GM21576 (cell line): ENCODE results near the gene MTFR1L.

Experiments used
- ATAC-seq: cut with Tn5 transposase; IDR thresholded peaks from one replicate; pipeline ENCODE4 v1.9.1; 2021; ENCODE audit warnings: mild to moderate bottlenecking, moderate library complexity; ENCODE audit not compliant: unreplicated experiment

MTFR1L gene

GRCh38 chr1:25807480-25808390 is 12.0 kb upstream of the MTFR1L start:
- no peak for ATAC-seq

GRCh38 chr1:25808481-25809244 is 11.1 kb upstream of the MTFR1L start:
- ATAC-seq: no peak

GRCh38 chr1:25809283-25809926 is 10.3 kb upstream of the MTFR1L start:
- ATAC-seq: no peak

GRCh38 chr1:25809929-25810328 is 9.8 kb upstream of the MTFR1L start:
- ATAC-seq: no peak

- no peak for ATAC-seq
Observed at GRCh38 chr1:25810341-25811299, 9.1 kb upstream of the MTFR1L start.

- ATAC-seq: no peak
Observed at GRCh38 chr1:25811384-25812082, 8.2 kb upstream of the MTFR1L start.

- no peak for ATAC-seq
Observed at GRCh38 chr1:25813071-25813733, 6.6 kb upstream of the MTFR1L start.

GRCh38 chr1:25813734-25814471 is 5.9 kb upstream of the MTFR1L start:
- no peak for ATAC-seq

GRCh38 chr1:25814549-25815087 is 5.1 kb upstream of the MTFR1L start:
- no peak for ATAC-seq

GRCh38 chr1:25815208-25816111 is 4.3 kb upstream of the MTFR1L start:
- ATAC-seq: no peak

- no peak for ATAC-seq
Observed at GRCh38 chr1:25816112-25816718, 3.5 kb upstream of the MTFR1L start.

GRCh38 chr1:25817840-25818501 is 1.8 kb upstream of the MTFR1L start:
- ATAC-seq: no peak

- ATAC-seq: no peak
Observed at GRCh38 chr1:25818569-25818968, 1.2 kb upstream of the MTFR1L start.

- ATAC-seq: peak; percentile 39
Observed at GRCh38 chr1:25820247-25821111, 725 bp downstream of the MTFR1L start.

GRCh38 chr1:25821112-25821476 is 1.3 kb downstream of the MTFR1L start:
- no peak for ATAC-seq
